ENCODE measurements around the gene TRIO. TPM values are rescaled to one million over a fixed set of nuclear protein-coding genes. Genes with fewer than 3 reads are reported as not detected.

The TRIO gene
- total RNA-seq, 1 experiment from 2014 or later, result 88.8 TPM

DNA sequence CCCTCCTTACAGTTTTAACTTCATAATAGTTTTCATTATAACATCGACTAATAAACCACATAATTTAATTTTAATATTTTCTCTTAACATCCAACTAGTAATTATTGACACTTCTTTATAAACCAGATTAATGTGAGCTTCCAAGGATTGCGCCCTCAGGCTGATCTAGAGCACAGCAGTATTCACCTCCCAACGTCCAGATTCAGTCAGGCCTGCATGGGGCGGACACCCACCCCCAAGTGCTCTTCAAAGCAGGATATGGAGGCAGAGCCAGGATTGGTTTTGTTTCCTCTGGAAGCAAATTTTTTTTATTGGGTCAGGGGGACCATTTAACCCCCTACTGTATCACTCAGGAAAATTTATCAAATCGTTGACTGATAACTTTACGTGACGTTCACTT lies 215.4 kb downstream of the TRIO start:
- Mint-ChIP-seq H3K36me3 (peaks cover 24% of the 10 kb centered on the region), H3K27ac (no peak overlapping the region), H3K9me3 (no peaks in the 10 kb centered on the region), H3K27me3 (ENCODE audit: low read depth) (no peaks in the 10 kb centered on the region), H3K4me1 (peaks cover 33% of the 10 kb centered on the region), H3K4me3 (peak overlapping the region; percentile 54)
- TF ChIP-seq PRRX2 (CRISPR knock-in tag; IDR thresholded peaks at IDR 0.05) (no peak), NFE2L1 (CRISPR knock-in tag; IDR thresholded peaks at IDR 0.05) (no peak), ZNF317 (CRISPR knock-in tag; IDR thresholded peaks at IDR 0.05; ENCODE audit: borderline replicate concordance, low read depth) (no peak), ZNF263 (CRISPR knock-in tag; IDR thresholded peaks at IDR 0.05; ENCODE audit: low read depth) (no peak), NR1H2 (CRISPR knock-in tag; IDR thresholded peaks at IDR 0.05) (no peak), SP1 (CRISPR knock-in tag; conservative IDR thresholded peaks at IDR 0.05) (no peak), TEAD1 (CRISPR knock-in tag; IDR thresholded peaks at IDR 0.05) (no peak), MYBL2 (CRISPR knock-in tag; IDR thresholded peaks at IDR 0.05) (no peak), TEAD4 (CRISPR knock-in tag; IDR thresholded peaks at IDR 0.05) (no peak), NFATC4 (CRISPR knock-in tag; IDR thresholded peaks at IDR 0.05) (no peak), OVOL2 (CRISPR knock-in tag; IDR thresholded peaks at IDR 0.05; ENCODE audit: borderline replicate concordance) (no peak), ELF4 (CRISPR knock-in tag; IDR thresholded peaks at IDR 0.05; ENCODE audit: low read depth) (no peak), ZNF396 (CRISPR knock-in tag; IDR thresholded peaks at IDR 0.05; ENCODE audit: borderline replicate concordance) (no peak)
- TF ChIP-seq, protein P1, sequence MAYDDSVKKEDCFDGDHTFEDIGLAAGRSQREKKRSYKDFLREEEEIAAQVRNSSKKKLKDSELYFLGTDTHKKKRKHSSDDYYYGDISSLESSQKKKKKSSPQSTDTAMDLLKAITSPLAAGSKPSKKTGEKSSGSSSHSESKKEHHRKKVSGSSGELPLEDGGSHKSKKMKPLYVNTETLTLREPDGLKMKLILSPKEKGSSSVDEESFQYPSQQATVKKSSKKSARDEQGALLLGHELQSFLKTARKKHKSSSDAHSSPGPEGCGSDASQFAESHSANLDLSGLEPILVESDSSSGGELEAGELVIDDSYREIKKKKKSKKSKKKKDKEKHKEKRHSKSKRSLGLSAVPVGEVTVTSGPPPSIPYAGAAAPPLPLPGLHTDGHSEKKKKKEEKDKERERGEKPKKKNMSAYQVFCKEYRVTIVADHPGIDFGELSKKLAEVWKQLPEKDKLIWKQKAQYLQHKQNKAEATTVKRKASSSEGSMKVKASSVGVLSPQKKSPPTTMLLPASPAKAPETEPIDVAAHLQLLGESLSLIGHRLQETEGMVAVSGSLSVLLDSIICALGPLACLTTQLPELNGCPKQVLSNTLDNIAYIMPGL (CRISPR knock-in tag; IDR thresholded peaks at IDR 0.05), result no peak
- TF ChIP-seq, protein P2, sequence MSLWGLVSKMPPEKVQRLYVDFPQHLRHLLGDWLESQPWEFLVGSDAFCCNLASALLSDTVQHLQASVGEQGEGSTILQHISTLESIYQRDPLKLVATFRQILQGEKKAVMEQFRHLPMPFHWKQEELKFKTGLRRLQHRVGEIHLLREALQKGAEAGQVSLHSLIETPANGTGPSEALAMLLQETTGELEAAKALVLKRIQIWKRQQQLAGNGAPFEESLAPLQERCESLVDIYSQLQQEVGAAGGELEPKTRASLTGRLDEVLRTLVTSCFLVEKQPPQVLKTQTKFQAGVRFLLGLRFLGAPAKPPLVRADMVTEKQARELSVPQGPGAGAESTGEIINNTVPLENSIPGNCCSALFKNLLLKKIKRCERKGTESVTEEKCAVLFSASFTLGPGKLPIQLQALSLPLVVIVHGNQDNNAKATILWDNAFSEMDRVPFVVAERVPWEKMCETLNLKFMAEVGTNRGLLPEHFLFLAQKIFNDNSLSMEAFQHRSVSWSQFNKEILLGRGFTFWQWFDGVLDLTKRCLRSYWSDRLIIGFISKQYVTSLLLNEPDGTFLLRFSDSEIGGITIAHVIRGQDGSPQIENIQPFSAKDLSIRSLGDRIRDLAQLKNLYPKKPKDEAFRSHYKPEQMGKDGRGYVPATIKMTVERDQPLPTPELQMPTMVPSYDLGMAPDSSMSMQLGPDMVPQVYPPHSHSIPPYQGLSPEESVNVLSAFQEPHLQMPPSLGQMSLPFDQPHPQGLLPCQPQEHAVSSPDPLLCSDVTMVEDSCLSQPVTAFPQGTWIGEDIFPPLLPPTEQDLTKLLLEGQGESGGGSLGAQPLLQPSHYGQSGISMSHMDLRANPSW (CRISPR knock-in tag; conservative IDR thresholded peaks at IDR 0.05; ENCODE audit: low read depth), result no peak
- TF ChIP-seq, protein P3, sequence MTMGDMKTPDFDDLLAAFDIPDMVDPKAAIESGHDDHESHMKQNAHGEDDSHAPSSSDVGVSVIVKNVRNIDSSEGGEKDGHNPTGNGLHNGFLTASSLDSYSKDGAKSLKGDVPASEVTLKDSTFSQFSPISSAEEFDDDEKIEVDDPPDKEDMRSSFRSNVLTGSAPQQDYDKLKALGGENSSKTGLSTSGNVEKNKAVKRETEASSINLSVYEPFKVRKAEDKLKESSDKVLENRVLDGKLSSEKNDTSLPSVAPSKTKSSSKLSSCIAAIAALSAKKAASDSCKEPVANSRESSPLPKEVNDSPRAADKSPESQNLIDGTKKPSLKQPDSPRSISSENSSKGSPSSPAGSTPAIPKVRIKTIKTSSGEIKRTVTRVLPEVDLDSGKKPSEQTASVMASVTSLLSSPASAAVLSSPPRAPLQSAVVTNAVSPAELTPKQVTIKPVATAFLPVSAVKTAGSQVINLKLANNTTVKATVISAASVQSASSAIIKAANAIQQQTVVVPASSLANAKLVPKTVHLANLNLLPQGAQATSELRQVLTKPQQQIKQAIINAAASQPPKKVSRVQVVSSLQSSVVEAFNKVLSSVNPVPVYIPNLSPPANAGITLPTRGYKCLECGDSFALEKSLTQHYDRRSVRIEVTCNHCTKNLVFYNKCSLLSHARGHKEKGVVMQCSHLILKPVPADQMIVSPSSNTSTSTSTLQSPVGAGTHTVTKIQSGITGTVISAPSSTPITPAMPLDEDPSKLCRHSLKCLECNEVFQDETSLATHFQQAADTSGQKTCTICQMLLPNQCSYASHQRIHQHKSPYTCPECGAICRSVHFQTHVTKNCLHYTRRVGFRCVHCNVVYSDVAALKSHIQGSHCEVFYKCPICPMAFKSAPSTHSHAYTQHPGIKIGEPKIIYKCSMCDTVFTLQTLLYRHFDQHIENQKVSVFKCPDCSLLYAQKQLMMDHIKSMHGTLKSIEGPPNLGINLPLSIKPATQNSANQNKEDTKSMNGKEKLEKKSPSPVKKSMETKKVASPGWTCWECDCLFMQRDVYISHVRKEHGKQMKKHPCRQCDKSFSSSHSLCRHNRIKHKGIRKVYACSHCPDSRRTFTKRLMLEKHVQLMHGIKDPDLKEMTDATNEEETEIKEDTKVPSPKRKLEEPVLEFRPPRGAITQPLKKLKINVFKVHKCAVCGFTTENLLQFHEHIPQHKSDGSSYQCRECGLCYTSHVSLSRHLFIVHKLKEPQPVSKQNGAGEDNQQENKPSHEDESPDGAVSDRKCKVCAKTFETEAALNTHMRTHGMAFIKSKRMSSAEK (CRISPR knock-in tag; IDR thresholded peaks at IDR 0.05; ENCODE audit: borderline replicate concordance), result no peak
- TF ChIP-seq, protein P4, sequence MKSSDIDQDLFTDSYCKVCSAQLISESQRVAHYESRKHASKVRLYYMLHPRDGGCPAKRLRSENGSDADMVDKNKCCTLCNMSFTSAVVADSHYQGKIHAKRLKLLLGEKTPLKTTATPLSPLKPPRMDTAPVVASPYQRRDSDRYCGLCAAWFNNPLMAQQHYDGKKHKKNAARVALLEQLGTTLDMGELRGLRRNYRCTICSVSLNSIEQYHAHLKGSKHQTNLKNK (CRISPR knock-in tag; IDR thresholded peaks at IDR 0.05), result no peak
- ChIA-PET POLR2A (interaction anchor here (1.3 kb wide), 1 partner anchor 306 kb away, joined by 5 read pairs; the partner anchor contains the start of gene OTULIN), CTCF (interaction anchor here (1.3 to 2.4 kb wide), 4 partner anchors 17 to 290 kb away, joined by 4 to 14 read pairs (median 8); no protein-coding TSS in a partner anchor)
- ATAC-seq (no peak), DNase-seq (ENCODE audit: low spot score) (no peak)
